GM03348 (cell line): ENCODE results near the gene CFAP299.
"Not testable (repeated sequence)": the region's sequence is repeated elsewhere in the genome, so short reads cannot be mapped to it uniquely, and the experiment has no call there.

ENCODE experiments used
- DNase-seq: peaks from one replicate; pipeline ENCODE4 v3.0.0; 2012; ENCODE audit warnings: low spot score

CFAP299 gene

GRCh38 chr4:80610845-80611677 lies 275.5 kb downstream of the CFAP299 start:
- DNase-seq, result peak; percentile 9

GRCh38 chr4:80611678-80611979 lies 276.1 kb downstream of the CFAP299 start:
- DNase-seq, result no peak

GRCh38 chr4:80613470-80613869 lies 277.9 kb downstream of the CFAP299 start:
- no peak for DNase-seq

- no peak for DNase-seq
These were observed 278.8 kb downstream of the CFAP299 start for GRCh38 chr4:80614319-80614718.

GRCh38 chr4:80615099-80615498 lies 279.6 kb downstream of the CFAP299 start:
- DNase-seq, result no peak

GRCh38 chr4:80619070-80619674 lies 283.6 kb downstream of the CFAP299 start:
- no peak for DNase-seq

GRCh38 chr4:80631861-80632260 lies 296.3 kb downstream of the CFAP299 start:
- DNase-seq, result no peak

GRCh38 chr4:80637190-80637589 lies 301.7 kb downstream of the CFAP299 start:
- no peak for DNase-seq

- DNase-seq, result peak; percentile 4
These were observed 310.5 kb downstream of the CFAP299 start for GRCh38 chr4:80646061-80646460.

- no peak for DNase-seq
These were observed 320.1 kb downstream of the CFAP299 start for GRCh38 chr4:80655662-80656061.

- DNase-seq, result not testable (repeated sequence)
These were observed 334.6 kb downstream of the CFAP299 start for GRCh38 chr4:80670118-80670517.

- no peak for DNase-seq
These were observed 342.9 kb downstream of the CFAP299 start for GRCh38 chr4:80678413-80678812.

GRCh38 chr4:80680934-80681333 lies 345.4 kb downstream of the CFAP299 start:
- no peak for DNase-seq

GRCh38 chr4:80685214-80685613 lies 349.7 kb downstream of the CFAP299 start:
- DNase-seq, result no peak

GRCh38 chr4:80687736-80688135 lies 352.2 kb downstream of the CFAP299 start:
- DNase-seq, result not testable (repeated sequence)

- no peak for DNase-seq
These were observed 358.6 kb downstream of the CFAP299 start for GRCh38 chr4:80694171-80694570.

GRCh38 chr4:80705311-80705710 lies 369.8 kb downstream of the CFAP299 start:
- DNase-seq, result no peak

- DNase-seq, result no peak
These were observed 373.7 kb downstream of the CFAP299 start for GRCh38 chr4:80709082-80709869.

GRCh38 chr4:80710748-80711451 lies 375.4 kb downstream of the CFAP299 start:
- DNase-seq, result no peak

GRCh38 chr4:80711956-80712355 lies 376.4 kb downstream of the CFAP299 start:
- DNase-seq, result no peak

- DNase-seq, result no peak
These were observed 377.9 kb downstream of the CFAP299 start for GRCh38 chr4:80713409-80713808.

GRCh38 chr4:80717204-80717603 lies 381.7 kb downstream of the CFAP299 start:
- no peak for DNase-seq
